ENCODE results near the gene HEATR9. TPM values are rescaled to one million over a fixed set of nuclear protein-coding genes. Genes with fewer than 3 reads are reported as not detected.

Gene HEATR9
- total and polyA plus RNA-seq, 2 of the 13 experiments (the other 11 are each of a cell fraction or from before 2014, with no cell fraction given), result not detected

GRCh38 chr17:35890774-35891155, 22.1 kb upstream of the HEATR9 start:
- peaks cover 1 to 10% of the 10 kb centered on the region in 2 experiments; a peak in 2 of 5 replicates for H3K27me3 ChIP-seq (ENCODE audit: control insufficient read depth in 1 of 2, insufficient read depth in 2 of 2, low read length in 2 of 2)
- in situ Hi-C loops (cut with HindIII; ENCODE audit: extremely low pct_ligation_motif_present, low pct_unique_long_range_greater_than_20kb), result no loop called here
- DNase-seq (ENCODE audit: low spot score), result no peak
- H3K9ac ChIP-seq (ENCODE audit: insufficient read depth, low read depth, low read length), result no peak overlapping the region
- H3K4me1 ChIP-seq (ENCODE audit: insufficient read depth, low read length), result no peaks in the 10 kb centered on the region
- CTCF ChIA-PET (ENCODE audit: low intra/inter-chr PET ratio, low total read pairs), result no interaction called here
- no peaks in the 10 kb centered on the region for H4K20me1 ChIP-seq (ENCODE audit: insufficient read depth, low read length)
- POLR2A ChIA-PET, result no interaction called here
- H3K9me3 ChIP-seq (ENCODE audit: low read length), result no peaks in the 10 kb centered on the region
- no peak overlapping the region for H3K4me3 ChIP-seq (replicated peaks in 1 of 3; ENCODE audit: insufficient read depth in 1 of 3, low read depth in 2 of 3, low read length in 3 of 3)
- no peaks in the 10 kb centered on the region for H3K79me2 ChIP-seq (ENCODE audit: insufficient read depth, low read length)
- H3K27ac ChIP-seq (ENCODE audit: extremely low read length, insufficient read depth, low read length), result no peak overlapping the region
- H2AFZ ChIP-seq (ENCODE audit: low read length), result no peak overlapping the region
- H3K36me3 ChIP-seq (replicated peaks in 1 of 2; ENCODE audit: control insufficient read depth in 1 of 2, insufficient read depth in 2 of 2, low read length in 2 of 2), result no peaks in the 10 kb centered on the region
- 33% methylated on average over 4 of the region's 4 CpGs for WGBS (ENCODE audit: low lambda C conversion rate)
- no peak for ATAC-seq
- no peak for FAIRE-seq
- intact Hi-C loops (cut with micrococcal nuclease; ENCODE audit: unreplicated experiment), result no loop called here
- no TSS peak for BruUV-seq (replicated peaks)
- H3K4me2 ChIP-seq (ENCODE audit: low read depth, low read length), result no peak overlapping the region
- no peak for TF ChIP-seq HMG20A (CRISPR knock-in tag; IDR thresholded peaks at IDR 0.05; ENCODE audit: borderline replicate concordance)
- TF ChIP-seq ATAD3A (CRISPR knock-in tag; IDR thresholded peaks at IDR 0.05), result no peak
- TF ChIP-seq CHD2 (IDR thresholded peaks at IDR 0.05; ENCODE audit: low read depth, low read length), result no peak
- TF ChIP-seq ZNF7 (CRISPR knock-in tag; IDR thresholded peaks at IDR 0.05), result no peak
- TF ChIP-seq, protein P1, sequence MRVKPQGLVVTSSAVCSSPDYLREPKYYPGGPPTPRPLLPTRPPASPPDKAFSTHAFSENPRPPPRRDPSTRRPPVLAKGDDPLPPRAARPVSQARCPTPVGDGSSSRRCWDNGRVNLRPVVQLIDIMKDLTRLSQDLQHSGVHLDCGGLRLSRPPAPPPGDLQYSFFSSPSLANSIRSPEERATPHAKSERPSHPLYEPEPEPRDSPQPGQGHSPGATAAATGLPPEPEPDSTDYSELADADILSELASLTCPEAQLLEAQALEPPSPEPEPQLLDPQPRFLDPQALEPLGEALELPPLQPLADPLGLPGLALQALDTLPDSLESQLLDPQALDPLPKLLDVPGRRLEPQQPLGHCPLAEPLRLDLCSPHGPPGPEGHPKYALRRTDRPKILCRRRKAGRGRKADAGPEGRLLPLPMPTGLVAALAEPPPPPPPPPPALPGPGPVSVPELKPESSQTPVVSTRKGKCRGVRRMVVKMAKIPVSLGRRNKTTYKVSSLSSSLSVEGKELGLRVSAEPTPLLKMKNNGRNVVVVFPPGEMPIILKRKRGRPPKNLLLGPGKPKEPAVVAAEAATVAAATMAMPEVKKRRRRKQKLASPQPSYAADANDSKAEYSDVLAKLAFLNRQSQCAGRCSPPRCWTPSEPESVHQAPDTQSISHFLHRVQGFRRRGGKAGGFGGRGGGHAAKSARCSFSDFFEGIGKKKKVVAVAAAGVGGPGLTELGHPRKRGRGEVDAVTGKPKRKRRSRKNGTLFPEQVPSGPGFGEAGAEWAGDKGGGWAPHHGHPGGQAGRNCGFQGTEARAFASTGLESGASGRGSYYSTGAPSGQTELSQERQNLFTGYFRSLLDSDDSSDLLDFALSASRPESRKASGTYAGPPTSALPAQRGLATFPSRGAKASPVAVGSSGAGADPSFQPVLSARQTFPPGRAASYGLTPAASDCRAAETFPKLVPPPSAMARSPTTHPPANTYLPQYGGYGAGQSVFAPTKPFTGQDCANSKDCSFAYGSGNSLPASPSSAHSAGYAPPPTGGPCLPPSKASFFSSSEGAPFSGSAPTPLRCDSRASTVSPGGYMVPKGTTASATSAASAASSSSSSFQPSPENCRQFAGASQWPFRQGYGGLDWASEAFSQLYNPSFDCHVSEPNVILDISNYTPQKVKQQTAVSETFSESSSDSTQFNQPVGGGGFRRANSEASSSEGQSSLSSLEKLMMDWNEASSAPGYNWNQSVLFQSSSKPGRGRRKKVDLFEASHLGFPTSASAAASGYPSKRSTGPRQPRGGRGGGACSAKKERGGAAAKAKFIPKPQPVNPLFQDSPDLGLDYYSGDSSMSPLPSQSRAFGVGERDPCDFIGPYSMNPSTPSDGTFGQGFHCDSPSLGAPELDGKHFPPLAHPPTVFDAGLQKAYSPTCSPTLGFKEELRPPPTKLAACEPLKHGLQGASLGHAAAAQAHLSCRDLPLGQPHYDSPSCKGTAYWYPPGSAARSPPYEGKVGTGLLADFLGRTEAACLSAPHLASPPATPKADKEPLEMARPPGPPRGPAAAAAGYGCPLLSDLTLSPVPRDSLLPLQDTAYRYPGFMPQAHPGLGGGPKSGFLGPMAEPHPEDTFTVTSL (CRISPR knock-in tag; IDR thresholded peaks at IDR 0.05; ENCODE audit: borderline replicate concordance), result no peak
- no peak for TF ChIP-seq ZNF235 (CRISPR knock-in tag; IDR thresholded peaks at IDR 0.05; ENCODE audit: borderline replicate concordance)
- TF ChIP-seq, protein P2, sequence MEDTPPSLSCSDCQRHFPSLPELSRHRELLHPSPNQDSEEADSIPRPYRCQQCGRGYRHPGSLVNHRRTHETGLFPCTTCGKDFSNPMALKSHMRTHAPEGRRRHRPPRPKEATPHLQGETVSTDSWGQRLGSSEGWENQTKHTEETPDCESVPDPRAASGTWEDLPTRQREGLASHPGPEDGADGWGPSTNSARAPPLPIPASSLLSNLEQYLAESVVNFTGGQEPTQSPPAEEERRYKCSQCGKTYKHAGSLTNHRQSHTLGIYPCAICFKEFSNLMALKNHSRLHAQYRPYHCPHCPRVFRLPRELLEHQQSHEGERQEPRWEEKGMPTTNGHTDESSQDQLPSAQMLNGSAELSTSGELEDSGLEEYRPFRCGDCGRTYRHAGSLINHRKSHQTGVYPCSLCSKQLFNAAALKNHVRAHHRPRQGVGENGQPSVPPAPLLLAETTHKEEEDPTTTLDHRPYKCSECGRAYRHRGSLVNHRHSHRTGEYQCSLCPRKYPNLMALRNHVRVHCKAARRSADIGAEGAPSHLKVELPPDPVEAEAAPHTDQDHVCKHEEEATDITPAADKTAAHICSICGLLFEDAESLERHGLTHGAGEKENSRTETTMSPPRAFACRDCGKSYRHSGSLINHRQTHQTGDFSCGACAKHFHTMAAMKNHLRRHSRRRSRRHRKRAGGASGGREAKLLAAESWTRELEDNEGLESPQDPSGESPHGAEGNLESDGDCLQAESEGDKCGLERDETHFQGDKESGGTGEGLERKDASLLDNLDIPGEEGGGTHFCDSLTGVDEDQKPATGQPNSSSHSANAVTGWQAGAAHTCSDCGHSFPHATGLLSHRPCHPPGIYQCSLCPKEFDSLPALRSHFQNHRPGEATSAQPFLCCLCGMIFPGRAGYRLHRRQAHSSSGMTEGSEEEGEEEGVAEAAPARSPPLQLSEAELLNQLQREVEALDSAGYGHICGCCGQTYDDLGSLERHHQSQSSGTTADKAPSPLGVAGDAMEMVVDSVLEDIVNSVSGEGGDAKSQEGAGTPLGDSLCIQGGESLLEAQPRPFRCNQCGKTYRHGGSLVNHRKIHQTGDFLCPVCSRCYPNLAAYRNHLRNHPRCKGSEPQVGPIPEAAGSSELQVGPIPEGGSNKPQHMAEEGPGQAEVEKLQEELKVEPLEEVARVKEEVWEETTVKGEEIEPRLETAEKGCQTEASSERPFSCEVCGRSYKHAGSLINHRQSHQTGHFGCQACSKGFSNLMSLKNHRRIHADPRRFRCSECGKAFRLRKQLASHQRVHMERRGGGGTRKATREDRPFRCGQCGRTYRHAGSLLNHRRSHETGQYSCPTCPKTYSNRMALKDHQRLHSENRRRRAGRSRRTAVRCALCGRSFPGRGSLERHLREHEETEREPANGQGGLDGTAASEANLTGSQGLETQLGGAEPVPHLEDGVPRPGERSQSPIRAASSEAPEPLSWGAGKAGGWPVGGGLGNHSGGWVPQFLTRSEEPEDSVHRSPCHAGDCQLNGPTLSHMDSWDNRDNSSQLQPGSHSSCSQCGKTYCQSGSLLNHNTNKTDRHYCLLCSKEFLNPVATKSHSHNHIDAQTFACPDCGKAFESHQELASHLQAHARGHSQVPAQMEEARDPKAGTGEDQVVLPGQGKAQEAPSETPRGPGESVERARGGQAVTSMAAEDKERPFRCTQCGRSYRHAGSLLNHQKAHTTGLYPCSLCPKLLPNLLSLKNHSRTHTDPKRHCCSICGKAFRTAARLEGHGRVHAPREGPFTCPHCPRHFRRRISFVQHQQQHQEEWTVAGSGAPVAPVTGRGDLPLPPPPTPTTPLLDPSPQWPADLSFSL (CRISPR knock-in tag; IDR thresholded peaks at IDR 0.05), result no peak
- TF ChIP-seq REXO4 (CRISPR knock-in tag; IDR thresholded peaks at IDR 0.05; ENCODE audit: borderline replicate concordance), result no peak
- TF ChIP-seq SP140L (CRISPR knock-in tag; IDR thresholded peaks at IDR 0.05; ENCODE audit: borderline replicate concordance), result no peak
- no peak for TF ChIP-seq ZNF841 (CRISPR knock-in tag; IDR thresholded peaks at IDR 0.05; ENCODE audit: borderline replicate concordance)
- no peak for TF ChIP-seq ZNF34 (CRISPR knock-in tag; IDR thresholded peaks at IDR 0.05; ENCODE audit: borderline replicate concordance)
- no peak for TF ChIP-seq MXD1 (CRISPR knock-in tag; IDR thresholded peaks at IDR 0.05)

Measured in HepG2 (cell line).